Measurements from ENCODE around the gene TSHR.

TSHR gene

DNA sequence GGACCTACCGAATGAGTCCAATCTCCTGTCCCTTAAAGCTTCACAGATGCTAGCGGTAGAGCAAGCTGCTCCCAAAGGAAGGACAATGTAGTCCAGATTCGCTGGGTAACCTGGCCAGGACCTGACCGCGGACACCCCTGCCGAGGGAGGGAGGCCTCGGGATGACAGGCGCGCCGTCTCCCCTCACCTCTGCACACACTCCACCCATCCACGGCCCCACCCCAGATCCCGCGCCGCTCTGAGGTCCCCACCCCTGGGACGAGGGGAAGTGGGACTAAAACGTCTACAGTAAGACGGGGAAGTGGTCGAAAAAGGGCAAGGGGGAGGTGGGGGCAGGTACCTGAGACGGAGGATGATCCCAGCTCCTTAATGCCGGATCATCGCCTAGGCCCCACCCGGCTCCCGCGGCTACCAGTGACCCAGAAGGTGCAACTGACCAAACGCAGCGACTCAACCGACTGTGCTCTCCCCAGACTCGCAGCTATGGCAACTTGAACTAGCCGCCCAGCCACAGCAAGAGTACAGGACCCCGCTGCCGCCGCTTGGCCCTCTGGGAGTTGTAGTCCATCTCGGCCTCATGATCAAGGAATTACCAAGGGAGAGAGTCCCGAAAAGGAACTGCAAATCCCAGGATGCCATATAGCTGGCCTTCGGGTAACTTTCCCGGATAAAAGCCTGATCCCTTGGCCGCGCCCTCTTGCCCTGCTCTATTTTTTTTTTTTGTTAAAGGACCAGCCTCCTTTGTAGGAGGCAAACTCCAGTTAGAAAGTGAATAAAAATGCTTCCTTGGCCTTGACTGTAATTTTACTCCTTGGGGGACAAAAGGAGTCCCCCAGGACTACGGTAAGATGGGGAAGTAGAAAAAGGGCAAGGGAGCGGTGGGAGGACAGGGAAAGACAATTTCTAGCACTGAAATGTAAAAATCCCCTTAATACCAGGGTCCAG lies 13.9 kb upstream of the TSHR start, which contains the start of gene CEP128:
Gene CEP128, minus strand, starts transcription at position 498 of the 945 bp plus-strand sequence.
- peak within 1 kb of the TSS; percentile 72 for H3K27ac ChIP-seq
- TF ChIP-seq, protein P1, sequence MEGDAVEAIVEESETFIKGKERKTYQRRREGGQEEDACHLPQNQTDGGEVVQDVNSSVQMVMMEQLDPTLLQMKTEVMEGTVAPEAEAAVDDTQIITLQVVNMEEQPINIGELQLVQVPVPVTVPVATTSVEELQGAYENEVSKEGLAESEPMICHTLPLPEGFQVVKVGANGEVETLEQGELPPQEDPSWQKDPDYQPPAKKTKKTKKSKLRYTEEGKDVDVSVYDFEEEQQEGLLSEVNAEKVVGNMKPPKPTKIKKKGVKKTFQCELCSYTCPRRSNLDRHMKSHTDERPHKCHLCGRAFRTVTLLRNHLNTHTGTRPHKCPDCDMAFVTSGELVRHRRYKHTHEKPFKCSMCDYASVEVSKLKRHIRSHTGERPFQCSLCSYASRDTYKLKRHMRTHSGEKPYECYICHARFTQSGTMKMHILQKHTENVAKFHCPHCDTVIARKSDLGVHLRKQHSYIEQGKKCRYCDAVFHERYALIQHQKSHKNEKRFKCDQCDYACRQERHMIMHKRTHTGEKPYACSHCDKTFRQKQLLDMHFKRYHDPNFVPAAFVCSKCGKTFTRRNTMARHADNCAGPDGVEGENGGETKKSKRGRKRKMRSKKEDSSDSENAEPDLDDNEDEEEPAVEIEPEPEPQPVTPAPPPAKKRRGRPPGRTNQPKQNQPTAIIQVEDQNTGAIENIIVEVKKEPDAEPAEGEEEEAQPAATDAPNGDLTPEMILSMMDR (IDR thresholded peaks at IDR 0.05) = no peak
- TF ChIP-seq ZFX (IDR thresholded peaks at IDR 0.05; ENCODE audit: borderline replicate concordance) = no peak

DNA sequence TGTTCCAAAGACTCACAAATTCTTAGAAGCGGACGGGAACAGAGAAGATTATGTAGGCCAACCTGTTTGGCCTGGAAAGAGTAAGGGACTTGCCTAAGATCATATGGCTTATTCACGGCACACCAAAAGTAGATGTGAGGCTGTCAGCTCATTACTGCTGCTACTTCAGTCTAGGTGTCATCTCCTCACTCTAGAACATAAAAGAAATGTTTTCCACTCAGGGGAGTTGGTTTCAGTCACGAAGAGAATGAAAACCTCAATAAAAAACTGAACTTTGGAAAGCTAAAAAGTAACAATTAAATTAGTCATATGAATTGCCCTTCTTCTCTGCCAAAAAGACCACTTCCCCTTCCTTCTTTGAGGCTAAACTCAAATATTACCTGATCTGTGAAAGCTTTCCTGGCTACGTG lies 13.2 kb upstream of the TSHR start:
- TF ChIP-seq, protein P1 (IDR thresholded peaks at IDR 0.05) = no peak
- TF ChIP-seq ZFX (IDR thresholded peaks at IDR 0.05; ENCODE audit: borderline replicate concordance) = no peak
- H3K27ac ChIP-seq = peak overlapping the region; percentile 72

DNA sequence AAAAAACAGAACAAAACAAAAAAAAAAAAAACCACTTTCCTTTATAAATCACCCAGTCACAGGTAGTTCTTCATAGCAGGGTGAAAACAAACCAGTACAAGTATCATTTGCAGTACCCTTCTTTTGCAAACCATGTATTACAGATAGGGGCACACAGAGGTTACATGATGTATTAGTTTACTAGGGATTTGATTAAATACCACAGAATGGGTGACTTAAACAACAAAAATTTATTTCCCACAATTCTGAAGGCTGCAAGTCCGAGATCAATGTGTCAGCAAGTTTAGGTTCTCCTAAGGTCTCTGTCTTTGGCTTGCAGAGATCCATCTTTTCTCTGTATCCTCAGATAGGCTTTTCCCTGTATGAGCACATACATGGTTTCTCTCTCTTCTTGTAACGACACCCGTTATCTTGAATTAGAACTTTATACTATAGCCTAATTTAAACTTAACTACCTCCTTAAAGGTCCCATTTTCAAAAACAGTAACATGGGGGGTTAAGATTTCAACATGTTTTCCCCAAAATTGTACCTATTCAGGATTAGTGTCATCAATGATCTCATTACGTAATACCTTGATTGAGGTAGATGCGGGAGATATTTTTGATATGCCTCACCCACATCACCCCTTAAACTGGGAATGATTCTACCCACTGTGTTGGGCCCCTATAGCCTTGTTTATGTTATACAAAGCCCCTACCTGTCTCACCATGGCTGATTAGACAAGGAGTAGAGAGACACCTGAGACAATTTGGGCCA lies 10.4 kb upstream of the TSHR start:
- no peak overlapping the region for H3K27ac ChIP-seq
- TF ChIP-seq, protein P1 (IDR thresholded peaks at IDR 0.05) = no peak
- TF ChIP-seq ZFX (IDR thresholded peaks at IDR 0.05; ENCODE audit: borderline replicate concordance) = no peak

DNA sequence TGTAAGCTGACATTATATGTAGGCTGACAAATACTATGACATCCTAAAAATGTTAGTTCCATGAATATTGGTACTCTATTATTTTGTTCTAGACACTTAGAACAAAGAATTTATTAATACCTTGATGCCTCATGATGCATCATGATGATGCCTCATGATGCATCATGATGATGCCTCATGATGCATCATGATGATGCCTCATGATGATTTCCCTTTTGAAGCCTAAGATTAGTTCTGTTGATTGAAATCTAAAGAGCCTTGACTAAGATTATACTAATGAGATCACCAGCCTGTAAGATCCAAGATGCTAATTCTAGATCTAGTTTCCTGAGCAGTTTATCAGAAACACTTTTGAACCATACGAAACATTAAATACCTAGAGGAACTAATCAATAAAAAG lies 9.2 kb upstream of the TSHR start:
- TF ChIP-seq, protein P1 (IDR thresholded peaks at IDR 0.05) = no peak
- TF ChIP-seq ZFX (IDR thresholded peaks at IDR 0.05; ENCODE audit: borderline replicate concordance) = no peak

DNA sequence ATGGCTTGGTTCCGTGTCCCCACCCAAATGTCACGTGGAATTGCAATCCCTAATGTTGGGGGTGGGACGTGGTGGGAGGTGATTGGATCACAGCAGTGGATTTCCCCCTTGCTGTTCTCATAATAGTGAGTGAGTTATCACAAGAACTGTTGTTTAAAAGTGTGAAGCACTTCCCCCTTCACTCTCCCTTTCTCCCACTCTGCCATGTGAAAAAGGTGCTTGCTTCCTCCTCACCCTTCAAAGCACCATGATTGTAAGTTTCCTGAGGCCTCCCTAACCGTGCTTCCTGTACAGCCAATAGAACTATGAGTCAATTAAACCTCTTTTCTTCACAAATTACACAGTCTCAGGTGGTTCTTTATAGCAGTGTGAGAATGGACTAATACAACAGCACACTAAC lies 8.6 kb upstream of the TSHR start:
- TF ChIP-seq, protein P1 (IDR thresholded peaks at IDR 0.05) = no peak
- no peak for TF ChIP-seq ZFX (IDR thresholded peaks at IDR 0.05; ENCODE audit: borderline replicate concordance)
- no peak overlapping the region for H3K27ac ChIP-seq

More for the DNA sequence above, 9.2 kb upstream of the TSHR start:
- H3K27ac ChIP-seq = no peak overlapping the region

DNA sequence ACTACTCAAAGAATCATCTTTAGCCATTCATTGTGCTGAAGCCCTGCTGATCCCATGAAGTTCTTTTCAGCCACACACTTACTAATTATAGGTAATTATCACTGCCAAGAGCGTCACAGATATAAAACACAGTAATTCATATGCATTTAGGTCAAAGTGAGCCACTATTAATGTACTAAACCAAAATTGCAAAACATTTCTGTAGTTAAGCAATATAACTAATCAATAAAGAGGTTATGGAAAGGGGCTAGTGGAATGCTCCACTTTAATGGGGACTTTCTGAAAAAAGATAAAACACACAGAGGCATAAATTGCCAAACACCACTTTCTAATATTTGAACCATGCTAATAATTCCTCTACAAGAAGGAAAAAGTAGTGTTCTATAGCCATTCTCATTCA lies 7.1 kb upstream of the TSHR start:
- TF ChIP-seq ZFX (IDR thresholded peaks at IDR 0.05; ENCODE audit: borderline replicate concordance) = no peak
- TF ChIP-seq, protein P1 (IDR thresholded peaks at IDR 0.05) = no peak
- no peak overlapping the region for H3K27ac ChIP-seq
